Stimulated activated CD8-positive, alpha-beta memory T cell treated with anti-CD3 and anti-CD28 coated beads, Interleukin-12 subunit alpha, Interleukin-12 subunit beta, amount 100 ng/mL, for 1 hour (primary cell): Measurements from ENCODE around the gene RAB11FIP2.

ENCODE experiments used
- DNase-seq: peaks from one replicate; pipeline ENCODE4 v3.0.0-alpha.2; 2020; ENCODE audit warnings: low read depth

Gene RAB11FIP2

GRCh38 chr10:118034791-118035261 is 11.9 kb downstream of the RAB11FIP2 start:
- no peak for DNase-seq

GRCh38 chr10:118033905-118034304 is 12.8 kb downstream of the RAB11FIP2 start:
- no peak for DNase-seq

GRCh38 chr10:118032564-118032963 is 14.2 kb downstream of the RAB11FIP2 start:
- no peak for DNase-seq

GRCh38 chr10:118031351-118032075 is 15.2 kb downstream of the RAB11FIP2 start:
- DNase-seq = no peak

GRCh38 chr10:118028619-118029018 is 18.1 kb downstream of the RAB11FIP2 start:
- DNase-seq = no peak

- DNase-seq = no peak
Measured at GRCh38 chr10:118027397-118027796, 19.3 kb downstream of the RAB11FIP2 start.

- no peak for DNase-seq
Measured at GRCh38 chr10:118026936-118027335, 19.8 kb downstream of the RAB11FIP2 start.

GRCh38 chr10:118020365-118020764 is 26.4 kb downstream of the RAB11FIP2 start:
- no peak for DNase-seq

- no peak for DNase-seq
Measured at GRCh38 chr10:118017850-118018249, 28.9 kb downstream of the RAB11FIP2 start.

- no peak for DNase-seq
Measured at GRCh38 chr10:118017071-118017740, 29.5 kb downstream of the RAB11FIP2 start.

GRCh38 chr10:118012952-118013525 is 33.7 kb downstream of the RAB11FIP2 start:
- DNase-seq = no peak

- no peak for DNase-seq
Measured at GRCh38 chr10:118007773-118008172, 39.0 kb downstream of the RAB11FIP2 start.

- DNase-seq = no peak
Measured at GRCh38 chr10:118003126-118003525, 43.6 kb downstream of the RAB11FIP2 start.

- no peak for DNase-seq
Measured at GRCh38 chr10:118002581-118002980, 44.2 kb downstream of the RAB11FIP2 start.

GRCh38 chr10:117997673-117998072 is 49.1 kb downstream of the RAB11FIP2 start:
- no peak for DNase-seq

GRCh38 chr10:117996709-117997108 is 50.0 kb downstream of the RAB11FIP2 start:
- no peak for DNase-seq

- no peak for DNase-seq
Measured at GRCh38 chr10:117994771-117995170, 52.0 kb downstream of the RAB11FIP2 start.

- DNase-seq = no peak
Measured at GRCh38 chr10:117993166-117993565, 53.6 kb downstream of the RAB11FIP2 start.

- DNase-seq = no peak
Measured at GRCh38 chr10:117991701-117992100, 55.0 kb downstream of the RAB11FIP2 start.

GRCh38 chr10:117989962-117990361 is 56.8 kb downstream of the RAB11FIP2 start:
- no peak for DNase-seq

GRCh38 chr10:117988814-117989213 is 57.9 kb downstream of the RAB11FIP2 start:
- no peak for DNase-seq

- no peak for DNase-seq
Measured at GRCh38 chr10:117987244-117987909, 59.4 kb downstream of the RAB11FIP2 start.

- DNase-seq = no peak
Measured at GRCh38 chr10:117983961-117984360, 62.8 kb downstream of the RAB11FIP2 start.
